ENCODE results near the gene CENPT.
"Not testable (repeated sequence)": the region's sequence is repeated elsewhere in the genome, so short reads cannot be mapped to it uniquely, and the experiment has no call there.

Gene CENPT

DNA sequence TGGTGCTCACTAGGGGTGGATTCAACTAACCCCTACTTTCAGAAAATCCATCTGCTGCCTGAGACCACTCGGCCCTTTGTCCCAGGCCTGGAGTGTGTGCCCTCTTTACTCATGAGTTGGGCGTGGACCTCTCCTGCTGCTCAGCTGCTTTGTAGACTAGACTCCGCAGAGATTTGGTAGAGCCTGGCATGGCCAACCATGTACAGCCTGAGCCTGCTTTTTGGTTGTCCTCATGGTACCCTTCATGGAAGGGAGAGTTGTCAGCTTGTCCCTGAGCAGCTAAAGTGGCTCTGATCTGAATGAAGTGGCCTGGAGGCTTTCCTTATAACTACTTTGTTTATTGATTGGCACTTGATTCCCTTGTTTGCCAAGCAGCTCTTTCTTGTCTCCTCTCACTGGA, 26.9 kb upstream of the CENPT start:
- no peak for DNase-seq (ENCODE audit: low read depth, low spot score)

- DNase-seq (ENCODE audit: low read depth, low spot score): no peak
Measured at GRCh38 chr16:67873435-67874370, 26.2 kb upstream of the CENPT start.

- DNase-seq (ENCODE audit: low read depth, low spot score): no peak
Measured at GRCh38 chr16:67872631-67873434, 25.3 kb upstream of the CENPT start, which contains the start of gene EDC4. TSS of gene EDC4 (plus strand) at chr16:67873052. CDS start at chr16:67873262, 210 bp downstream.

DNA sequence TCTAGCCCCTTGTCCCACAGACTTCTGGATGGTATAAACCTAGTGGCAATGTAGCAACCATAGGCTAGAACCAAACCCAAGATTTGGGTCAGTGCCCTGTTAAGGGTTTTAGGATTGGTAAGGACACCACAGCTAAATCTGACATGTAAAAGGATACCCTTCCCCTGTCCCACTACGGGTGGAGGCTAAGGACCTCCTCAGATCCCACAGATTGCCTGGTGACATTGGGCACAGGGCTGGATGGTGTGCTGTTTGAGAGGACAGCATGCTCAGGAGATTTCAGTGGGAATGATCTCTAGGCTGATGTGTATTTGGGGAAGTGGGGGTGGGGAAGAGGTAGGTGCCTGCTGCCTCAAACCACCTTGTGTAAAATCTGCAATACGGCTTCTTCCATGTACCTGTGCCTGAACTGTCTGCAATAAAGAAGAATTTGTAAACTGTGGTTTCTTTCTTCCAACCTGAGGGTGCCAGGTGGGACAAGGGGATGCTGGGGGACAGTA, 24.7 kb upstream of the CENPT start:
- DNase-seq (ENCODE audit: low read depth, low spot score): no peak

GRCh38 chr16:67871256-67871655, 23.8 kb upstream of the CENPT start:
- no peak for DNase-seq (ENCODE audit: low read depth, low spot score)

DNA sequence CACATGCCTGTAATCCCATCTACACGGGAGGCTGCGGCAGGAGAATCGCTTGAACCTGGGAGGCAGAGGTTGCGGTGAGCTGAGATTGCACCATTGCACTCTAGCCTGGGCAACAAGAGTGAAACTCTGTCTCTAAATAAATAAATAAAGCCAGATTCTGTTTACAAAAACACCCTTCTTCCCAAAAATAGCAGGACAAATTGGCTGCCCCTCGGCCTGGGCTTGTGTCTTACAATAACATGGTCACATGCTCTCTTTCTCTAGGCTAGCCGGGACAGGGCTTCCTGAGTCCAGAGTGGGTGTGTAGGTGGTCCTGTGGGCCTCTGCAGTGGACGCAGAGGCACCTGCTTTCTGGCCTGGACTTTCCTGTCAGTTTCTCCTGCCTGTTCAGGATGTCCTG, 22.2 kb upstream of the CENPT start:
- no peak for DNase-seq (ENCODE audit: low read depth, low spot score)

DNA sequence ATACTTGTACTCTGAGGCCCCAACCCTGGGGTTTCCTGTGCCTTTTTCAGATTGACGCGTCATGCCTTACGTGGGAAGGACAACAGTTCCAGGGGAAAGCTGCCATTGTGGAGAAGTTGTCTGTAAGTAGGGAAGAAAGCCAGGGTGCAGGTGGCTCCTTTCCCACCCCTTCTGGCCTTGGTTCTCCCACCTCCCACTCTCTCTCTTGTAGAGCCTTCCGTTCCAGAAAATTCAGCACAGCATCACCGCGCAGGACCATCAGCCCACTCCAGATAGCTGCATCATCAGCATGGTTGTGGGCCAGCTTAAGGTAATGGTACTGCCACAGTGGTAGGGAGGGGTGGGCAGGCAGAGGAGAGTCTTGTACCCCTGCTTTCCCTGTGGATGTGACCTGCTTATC, 20.8 kb upstream of the CENPT start:
- no peak for DNase-seq (ENCODE audit: low read depth, low spot score)

DNA sequence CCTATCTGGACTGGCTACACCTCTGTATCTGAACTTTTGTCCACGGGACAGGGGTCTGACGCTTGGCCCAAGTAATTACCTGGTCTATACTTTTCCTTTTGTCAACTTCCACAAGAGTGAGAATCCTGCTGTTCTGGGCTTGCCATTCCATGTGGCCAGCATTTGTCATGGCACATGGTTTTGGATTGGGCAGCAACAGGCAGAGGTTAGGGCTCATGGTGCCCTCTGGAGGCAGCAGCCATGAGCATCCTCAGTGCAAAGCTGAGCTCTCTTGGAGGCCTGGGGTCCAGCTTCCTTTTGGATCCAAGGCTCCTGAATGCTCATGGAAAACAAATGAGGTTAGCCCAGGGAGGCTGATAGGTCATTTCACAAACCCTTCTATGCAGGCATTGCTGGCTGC, 17.8 kb upstream of the CENPT start:
- DNase-seq (ENCODE audit: low read depth, low spot score): no peak

GRCh38 chr16:67864594-67864993, 17.1 kb upstream of the CENPT start:
- no peak for DNase-seq (ENCODE audit: low read depth, low spot score)

DNA sequence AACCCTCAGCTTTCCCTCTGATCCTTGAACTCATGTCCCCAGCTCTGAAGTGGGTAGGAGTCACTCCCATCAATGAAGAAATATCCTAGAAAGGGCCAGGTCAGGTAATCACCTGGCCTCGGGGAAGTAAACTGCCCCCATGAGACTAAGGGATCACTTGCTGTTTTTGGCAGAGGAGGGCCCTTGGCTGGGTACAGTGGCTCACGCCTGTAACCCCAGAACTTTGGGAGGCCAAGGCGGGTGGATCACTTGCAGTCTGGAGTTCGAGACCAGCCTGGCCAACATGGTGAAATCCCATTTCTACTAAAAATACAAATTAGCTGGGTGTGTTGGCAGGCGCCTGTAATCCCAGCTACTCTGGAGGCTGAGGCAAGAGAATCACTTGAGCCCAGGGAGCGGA, 16.6 kb upstream of the CENPT start:
- DNase-seq (ENCODE audit: low read depth, low spot score): not testable (repeated sequence)

DNA sequence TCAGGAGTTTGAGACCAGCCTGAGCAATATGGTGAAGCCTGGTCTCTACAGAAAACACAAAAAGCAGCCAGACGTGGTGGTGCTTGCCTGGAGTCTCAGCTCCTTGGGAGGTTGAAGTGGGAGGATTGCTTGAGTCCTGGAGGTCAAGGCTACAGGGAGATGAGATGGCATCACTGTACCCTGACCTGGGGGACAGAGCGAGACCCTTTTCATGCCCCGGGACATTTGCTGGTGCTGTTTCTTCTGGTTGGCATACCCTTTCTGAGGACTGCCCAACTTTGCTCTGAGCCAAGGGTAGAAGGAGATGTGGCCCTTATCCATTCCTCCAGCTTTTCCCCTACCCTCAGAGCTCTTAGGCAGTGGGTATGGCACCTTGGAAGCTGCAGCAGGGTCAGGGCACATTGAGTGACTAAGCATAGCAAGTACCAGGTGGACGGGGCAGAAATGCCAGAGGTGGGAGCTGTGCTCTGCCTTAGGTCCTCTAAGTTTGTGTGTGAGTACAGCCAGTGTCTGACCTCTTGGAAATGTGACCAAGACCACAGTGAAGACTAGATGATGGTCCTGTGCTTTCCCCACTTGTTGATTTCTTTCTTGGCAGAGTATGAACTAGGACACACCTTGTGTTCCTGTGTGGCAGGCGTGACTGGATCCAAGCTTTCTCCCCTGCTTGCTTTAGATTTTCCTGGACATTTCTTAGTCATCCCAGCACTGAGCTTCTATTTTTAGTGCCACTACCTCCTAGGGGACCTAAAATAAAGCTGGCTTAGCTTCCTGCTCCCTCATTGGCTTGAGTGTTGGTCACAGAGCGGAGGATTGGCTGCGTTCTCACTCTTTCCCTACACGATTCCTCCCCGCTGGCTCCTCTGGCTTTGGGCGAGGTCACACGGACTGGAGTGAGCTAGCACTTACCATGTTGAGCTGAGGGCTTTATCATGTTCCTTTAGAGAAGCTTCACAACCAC, 15.4 kb upstream of the CENPT start:
- no peak for DNase-seq (ENCODE audit: low read depth, low spot score)

- no peak for DNase-seq (ENCODE audit: low read depth, low spot score)
Measured at GRCh38 chr16:67861877-67862276, 14.4 kb upstream of the CENPT start.

- no peak for DNase-seq (ENCODE audit: low read depth, low spot score)
Measured at GRCh38 chr16:67860589-67861398, 13.3 kb upstream of the CENPT start.

DNA sequence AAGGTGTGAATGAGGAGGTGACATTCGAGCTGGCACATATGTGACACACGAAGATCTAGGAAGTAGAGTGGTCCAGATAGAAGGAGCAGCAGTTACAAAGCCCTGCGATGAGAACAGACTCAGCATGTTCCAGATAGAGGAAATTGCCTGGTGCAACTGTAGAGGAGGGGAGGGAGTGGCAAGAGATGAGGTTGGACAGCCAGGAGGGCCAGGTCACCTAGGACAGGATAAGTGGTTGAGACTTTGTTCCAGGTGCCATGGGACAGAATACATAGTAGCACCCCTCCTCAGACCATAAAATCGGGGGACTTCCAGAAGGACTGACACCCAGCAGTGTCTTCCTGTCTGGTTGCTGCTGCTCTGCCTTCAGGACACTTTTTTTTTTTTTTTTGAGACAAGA, 11.0 kb upstream of the CENPT start:
- DNase-seq (ENCODE audit: low read depth, low spot score): no peak

- no peak for DNase-seq (ENCODE audit: low read depth, low spot score)
Measured at GRCh38 chr16:67857547-67858233, 10.2 kb upstream of the CENPT start.

GRCh38 chr16:67856927-67857546, 9.5 kb upstream of the CENPT start:
- DNase-seq (ENCODE audit: low read depth, low spot score): no peak

GRCh38 chr16:67855789-67856188, 8.3 kb upstream of the CENPT start:
- DNase-seq (ENCODE audit: low read depth, low spot score): no peak

- DNase-seq (ENCODE audit: low read depth, low spot score): no peak
Measured at GRCh38 chr16:67853670-67854069, 6.2 kb upstream of the CENPT start.

DNA sequence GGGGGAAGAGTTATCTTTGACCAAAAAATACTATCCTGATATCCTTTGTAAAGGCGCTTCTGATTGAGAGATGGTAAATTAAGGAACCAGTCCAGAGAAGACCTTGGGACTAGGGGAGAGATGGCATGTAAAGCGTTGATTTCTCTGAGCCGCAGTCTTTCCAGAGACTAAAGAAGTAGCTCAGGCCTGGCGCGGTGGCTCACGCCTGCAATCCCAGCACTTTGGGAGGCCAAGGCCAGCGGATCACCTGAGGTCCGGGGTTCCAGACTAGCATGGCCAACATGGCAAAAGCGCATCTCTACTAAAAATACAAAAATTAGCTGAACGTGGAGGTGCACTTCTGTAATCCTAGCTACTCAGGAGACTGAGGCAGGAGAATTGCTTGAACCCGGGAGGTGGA, 625 bp upstream of the CENPT start:
- DNase-seq (ENCODE audit: low read depth, low spot score): no peak
